ENCODE data around the gene MLH3. TPM values are rescaled to one million over a fixed set of nuclear protein-coding genes. Genes with fewer than 3 reads are reported as not detected.

MLH3 gene
- total and polyA plus RNA-seq, 9 donors: 14.8 to 36.4 (median 26.2) TPM

DNA sequence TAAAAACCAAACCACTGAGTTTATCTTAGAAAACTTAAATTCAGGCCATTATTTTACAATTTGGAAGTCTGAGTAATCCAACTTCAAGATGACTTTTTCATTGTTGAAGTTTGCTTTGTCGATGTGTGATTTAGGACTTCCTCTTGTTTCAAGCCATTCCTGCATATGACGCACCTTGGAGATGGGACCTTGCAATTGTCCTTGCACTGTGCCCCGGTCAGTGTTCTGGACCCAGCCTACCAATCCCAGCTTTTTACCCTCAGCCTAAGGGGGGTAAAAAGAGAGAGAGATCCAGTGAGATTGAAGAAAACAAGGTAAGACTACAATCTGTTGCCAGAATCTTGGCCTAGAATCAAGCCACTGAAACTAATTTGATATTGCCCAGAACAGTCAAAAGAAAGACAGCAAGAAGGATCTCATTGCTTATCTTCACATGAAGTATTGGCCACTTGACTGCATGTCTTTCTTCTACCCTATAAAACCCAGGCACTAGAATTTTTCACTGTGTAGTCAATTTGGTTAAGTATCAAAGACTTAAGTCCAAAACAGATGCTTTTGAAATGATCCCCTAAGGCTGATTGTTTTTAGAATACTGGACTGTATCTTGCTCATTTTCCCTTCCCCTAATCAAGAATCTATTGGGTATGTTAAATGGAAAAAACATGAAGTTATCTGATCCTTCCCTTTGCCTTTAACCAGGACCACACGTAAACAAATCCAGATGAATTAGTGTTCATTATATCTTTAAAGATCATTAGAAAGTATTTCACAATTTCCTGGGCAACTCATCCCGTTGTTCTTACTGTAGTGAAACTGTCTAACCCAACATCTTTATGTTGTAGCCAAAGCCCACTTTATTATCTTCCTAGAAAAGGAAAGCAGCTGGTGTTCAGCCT lies 2.4 kb upstream of the MLH3 start:
- no peaks in the 10 kb centered on the region for H3K36me3 ChIP-seq
- no peaks in the 10 kb centered on the region for H3K9me3 ChIP-seq
- peaks cover 3% of the 10 kb centered on the region for H3K4me1 ChIP-seq (ENCODE audit: insufficient read depth)
- H3K27me3 ChIP-seq: no peaks in the 10 kb centered on the region
- H3K27ac ChIP-seq: no peak overlapping the region
- H3K4me3 ChIP-seq: no peak overlapping the region
- TF ChIP-seq EP300 (IDR thresholded peaks at IDR 0.05): no peak
- DNase-seq: no peak
- WGBS, 3 donors: 56 to 62% (median 60%) methylated on average over 5 of the region's 5 CpGs
- intact Hi-C loops (cut with DNase I): no loop called here

DNA sequence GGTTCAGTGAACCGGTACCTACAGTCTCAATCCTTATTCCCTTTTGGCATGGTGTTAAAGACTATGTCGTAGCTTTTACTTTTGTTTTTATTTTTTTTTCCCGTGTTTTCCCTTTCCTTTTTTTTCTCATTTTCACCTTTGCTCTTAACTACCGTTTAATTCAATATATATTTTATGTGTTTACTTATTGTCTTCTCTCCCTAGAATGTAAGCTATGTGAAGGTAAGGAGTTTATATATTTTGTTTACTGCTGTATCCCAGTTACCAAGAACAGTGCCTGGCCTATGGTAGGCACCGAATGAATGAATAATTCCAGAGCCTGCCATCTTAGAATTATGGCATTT lies 261 bp upstream of the MLH3 start:
- WGBS, 3 donors: 15 to 17% (median 17%) methylated on average over 5 of the region's 5 CpGs
- H3K4me1 ChIP-seq (ENCODE audit: insufficient read depth): peaks cover 4% of the 10 kb centered on the region
- intact Hi-C loops (cut with DNase I): no loop called here

DNA sequence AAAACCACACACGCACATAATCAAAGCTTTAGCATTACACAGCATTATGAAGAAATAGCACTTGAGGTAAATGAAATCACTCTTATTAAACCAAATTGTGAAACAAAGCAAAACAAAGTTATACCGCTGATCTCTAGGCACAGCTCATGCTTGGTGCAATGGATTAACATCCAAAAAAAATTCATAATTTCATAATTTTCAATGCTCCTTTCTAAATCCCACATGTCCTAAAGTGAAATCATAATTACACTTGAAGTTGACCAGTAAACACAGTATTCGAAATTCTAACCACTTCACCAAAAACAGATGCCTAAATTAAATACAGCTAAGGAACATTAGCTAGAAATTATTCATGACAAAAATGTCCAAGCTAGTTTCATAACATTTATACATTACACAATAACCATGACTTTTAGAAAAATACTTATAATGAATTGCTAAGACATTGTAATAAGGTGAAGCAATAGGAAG lies 1.5 kb downstream of the MLH3 start:
- peaks cover 4% of the 10 kb centered on the region for H3K4me1 ChIP-seq (ENCODE audit: insufficient read depth)
- intact Hi-C loops (cut with DNase I): loop anchor here in 1 of 4 donors (2.0 kb wide), 1 partner anchor 13 kb away; no protein-coding TSS in a partner anchor
- 88 to 93% (median 93%) methylated on average over 3 of the region's 3 CpGs for WGBS, 3 donors
- no peak overlapping the region for H3K27ac ChIP-seq
- no peak overlapping the region for H3K4me3 ChIP-seq
- DNase-seq: no peak
- no peak for TF ChIP-seq POLR2A (IDR thresholded peaks at IDR 0.05)
- TF ChIP-seq EP300 (IDR thresholded peaks at IDR 0.05): no peak
- TF ChIP-seq, protein P1, sequence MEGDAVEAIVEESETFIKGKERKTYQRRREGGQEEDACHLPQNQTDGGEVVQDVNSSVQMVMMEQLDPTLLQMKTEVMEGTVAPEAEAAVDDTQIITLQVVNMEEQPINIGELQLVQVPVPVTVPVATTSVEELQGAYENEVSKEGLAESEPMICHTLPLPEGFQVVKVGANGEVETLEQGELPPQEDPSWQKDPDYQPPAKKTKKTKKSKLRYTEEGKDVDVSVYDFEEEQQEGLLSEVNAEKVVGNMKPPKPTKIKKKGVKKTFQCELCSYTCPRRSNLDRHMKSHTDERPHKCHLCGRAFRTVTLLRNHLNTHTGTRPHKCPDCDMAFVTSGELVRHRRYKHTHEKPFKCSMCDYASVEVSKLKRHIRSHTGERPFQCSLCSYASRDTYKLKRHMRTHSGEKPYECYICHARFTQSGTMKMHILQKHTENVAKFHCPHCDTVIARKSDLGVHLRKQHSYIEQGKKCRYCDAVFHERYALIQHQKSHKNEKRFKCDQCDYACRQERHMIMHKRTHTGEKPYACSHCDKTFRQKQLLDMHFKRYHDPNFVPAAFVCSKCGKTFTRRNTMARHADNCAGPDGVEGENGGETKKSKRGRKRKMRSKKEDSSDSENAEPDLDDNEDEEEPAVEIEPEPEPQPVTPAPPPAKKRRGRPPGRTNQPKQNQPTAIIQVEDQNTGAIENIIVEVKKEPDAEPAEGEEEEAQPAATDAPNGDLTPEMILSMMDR (IDR thresholded peaks at IDR 0.05): no peak
- H3K9me3 ChIP-seq: no peaks in the 10 kb centered on the region
- H3K36me3 ChIP-seq: no peaks in the 10 kb centered on the region
- H3K27me3 ChIP-seq: no peaks in the 10 kb centered on the region

More for the DNA sequence above, 261 bp upstream of the MLH3 start:
- DNase-seq: no peak
- TF ChIP-seq, protein P1 (IDR thresholded peaks at IDR 0.05): no peak
- TF ChIP-seq EP300 (IDR thresholded peaks at IDR 0.05): no peak
- H3K4me3 ChIP-seq: peak overlapping the region; percentile 52
- no peaks in the 10 kb centered on the region for H3K36me3 ChIP-seq
- H3K27me3 ChIP-seq: no peaks in the 10 kb centered on the region
- H3K9me3 ChIP-seq: no peaks in the 10 kb centered on the region
- peak overlapping the region in 1 of 2 donors; percentile 72 for H3K27ac ChIP-seq

DNA sequence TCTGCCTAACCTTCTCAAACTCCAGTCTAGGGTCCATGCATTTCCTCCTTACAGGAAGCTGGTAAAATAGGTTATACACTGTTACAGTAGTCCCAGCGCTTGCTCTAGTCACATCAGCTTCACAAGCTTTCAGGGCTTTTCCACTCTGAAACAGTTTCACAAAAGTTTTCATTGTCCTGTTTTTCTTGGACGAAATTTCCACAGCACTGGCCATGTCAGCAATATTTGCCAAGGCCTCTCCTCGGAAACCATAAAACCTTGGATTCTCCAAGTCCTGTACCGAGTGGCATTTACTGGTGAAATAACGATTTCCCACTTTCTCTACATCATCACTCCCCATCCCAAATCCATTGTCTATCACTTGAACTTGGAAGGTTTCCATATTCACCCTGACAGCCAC lies 2.1 kb downstream of the MLH3 start:
- Histone ChIP-seq H3K27ac (no peak overlapping the region), H3K4me3 (no peak overlapping the region), H3K4me1 (ENCODE audit: insufficient read depth) (peaks cover 4% of the 10 kb centered on the region), H3K36me3 (no peaks in the 10 kb centered on the region), H3K27me3 (no peaks in the 10 kb centered on the region), H3K9me3 (no peaks in the 10 kb centered on the region)
- 83 to 88% (median 87%) methylated on average over 5 of the region's 5 CpGs for WGBS, 3 donors
- intact Hi-C loops (cut with DNase I): loop anchor here in 1 of 4 donors (2.0 kb wide), 1 partner anchor 14 kb away; no protein-coding TSS in a partner anchor
- TF ChIP-seq, protein P1 (IDR thresholded peaks at IDR 0.05): no peak
- TF ChIP-seq EP300 (IDR thresholded peaks at IDR 0.05) (no peak), POLR2A (IDR thresholded peaks at IDR 0.05) (no peak)
- DNase-seq: no peak

DNA sequence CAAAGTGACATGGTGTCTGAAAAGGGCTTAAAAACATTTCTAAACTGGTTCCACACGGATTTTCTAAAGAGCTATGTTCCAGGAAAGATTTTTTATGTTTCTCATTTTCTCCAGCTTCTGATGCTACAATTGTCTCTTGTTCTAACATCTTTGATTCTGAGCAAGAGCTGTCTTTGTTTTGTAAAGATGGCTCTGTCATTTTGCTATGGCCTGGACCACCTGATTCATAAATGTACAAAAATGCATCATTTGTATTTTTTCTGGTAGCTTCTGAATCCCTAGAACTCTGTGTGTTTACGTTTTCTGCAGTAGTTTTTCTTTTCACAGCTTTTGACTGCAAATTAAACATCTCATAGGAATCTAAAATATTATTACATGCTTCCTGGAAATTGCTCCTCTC lies 3.2 kb downstream of the MLH3 start:
- H3K4me1 ChIP-seq (ENCODE audit: insufficient read depth): peaks cover 4% of the 10 kb centered on the region
- H3K9me3 ChIP-seq: no peaks in the 10 kb centered on the region
- no peaks in the 10 kb centered on the region for H3K27me3 ChIP-seq
- H3K36me3 ChIP-seq: no peaks in the 10 kb centered on the region
- no peak for DNase-seq
- intact Hi-C loops (cut with DNase I): loop anchor here in 1 of 4 donors (2.0 kb wide), 1 partner anchor 15 kb away; no protein-coding TSS in a partner anchor
- TF ChIP-seq, protein P1 (IDR thresholded peaks at IDR 0.05): no peak
- no peak for TF ChIP-seq POLR2A (IDR thresholded peaks at IDR 0.05)
- no peak for TF ChIP-seq EP300 (IDR thresholded peaks at IDR 0.05)
- 56 to 71% (median 61%) methylated on average over 2 of the region's 2 CpGs for WGBS, 3 donors
- no peak overlapping the region for H3K27ac ChIP-seq
- H3K4me3 ChIP-seq: no peak overlapping the region

All from ovary (tissue), 9 donors.